HEK293 (cell line): ENCODE data around the gene CD207.

Experiments used
- KLF9 ChIP-seq: fragments of 450-650 bp; formaldehyde crosslinking; IDR thresholded peaks from 2 replicates; pipeline ENCODE4 v1.5.1; 2016; ENCODE audit warnings: missing biosample characterization, missing genetic modification characterization, low read depth
- REST ChIP-seq: fragments of 450-650 bp; formaldehyde crosslinking; IDR thresholded peaks from 2 replicates; pipeline ENCODE4 v1.5.1; 2016; ENCODE audit warnings: missing biosample characterization, missing genetic modification characterization
- SALL2 ChIP-seq: fragments of 450-650 bp; formaldehyde crosslinking; IDR thresholded peaks from 2 replicates; pipeline ENCODE4 v1.5.0; 2017; ENCODE audit warnings: missing biosample characterization, mild to moderate bottlenecking, missing genetic modification characterization, borderline replicate concordance
- SP2 ChIP-seq: fragments of 450-650 bp; formaldehyde crosslinking; IDR thresholded peaks from 2 replicates; pipeline ENCODE4 v1.5.1; 2016; ENCODE audit warnings: missing biosample characterization, missing genetic modification characterization
- YY1 ChIP-seq: fragments of 450-650 bp; formaldehyde crosslinking; IDR thresholded peaks from 2 replicates; pipeline ENCODE4 v1.5.1; 2018; ENCODE audit warnings: missing biosample characterization, missing genetic modification characterization
- ZNF155 ChIP-seq: fragments of 450-650 bp; formaldehyde crosslinking; IDR thresholded peaks from 2 replicates; pipeline ENCODE4 v1.5.1; 2016; ENCODE audit warnings: missing biosample characterization, missing genetic modification characterization
- ZNF16 ChIP-seq: fragments of 450-650 bp; formaldehyde crosslinking; IDR thresholded peaks from 2 replicates; pipeline ENCODE4 v1.5.1; 2016; ENCODE audit warnings: low read depth, missing biosample characterization, missing genetic modification characterization
- ZNF274 ChIP-seq, 2 experiments: fragments of 200-500 bp in 1 of 2; fragments of 450-650 bp in 1 of 2; sonication (Bioruptor generic) in 1 of 2; formaldehyde crosslinking in 1 of 2; IDR thresholded peaks; 2 replicates each; pipeline versions ENCODE4 v1.5.1 to v1.6.1; 2014 to 2016; ENCODE audit warnings: borderline replicate concordance in 1 of 2, inconsistent platforms in 1 of 2, low read length in 1 of 2, missing biosample characterization in 1 of 2, missing genetic modification characterization in 1 of 2
- ZNF311 ChIP-seq: fragments of 450-650 bp; formaldehyde crosslinking; IDR thresholded peaks from 2 replicates; pipeline ENCODE4 v1.5.1; 2017; ENCODE audit warnings: missing biosample characterization, missing genetic modification characterization, borderline replicate concordance
- ZNF354C ChIP-seq: fragments of 450-650 bp; formaldehyde crosslinking; IDR thresholded peaks from 2 replicates; pipeline ENCODE4 v1.5.1; 2016; ENCODE audit warnings: missing biosample characterization, missing genetic modification characterization, low read depth, borderline replicate concordance
- ZNF704 ChIP-seq: fragments of 450-650 bp; formaldehyde crosslinking; IDR thresholded peaks from 2 replicates; pipeline ENCODE4 v1.5.1; 2016; ENCODE audit warnings: missing biosample characterization, missing genetic modification characterization
- ZNF76 ChIP-seq: fragments of 450-650 bp; formaldehyde crosslinking; IDR thresholded peaks from 2 replicates; pipeline ENCODE4; 2016; ENCODE audit warnings: low read depth, missing biosample characterization, missing genetic modification characterization, borderline replicate concordance
- TF ChIP-seq, protein P1 (sequence below): fragments of 450-650 bp; formaldehyde crosslinking; IDR thresholded peaks from 2 replicates; pipeline ENCODE4 v1.5.1; 2016; ENCODE audit warnings: missing biosample characterization, missing genetic modification characterization

DNA sequence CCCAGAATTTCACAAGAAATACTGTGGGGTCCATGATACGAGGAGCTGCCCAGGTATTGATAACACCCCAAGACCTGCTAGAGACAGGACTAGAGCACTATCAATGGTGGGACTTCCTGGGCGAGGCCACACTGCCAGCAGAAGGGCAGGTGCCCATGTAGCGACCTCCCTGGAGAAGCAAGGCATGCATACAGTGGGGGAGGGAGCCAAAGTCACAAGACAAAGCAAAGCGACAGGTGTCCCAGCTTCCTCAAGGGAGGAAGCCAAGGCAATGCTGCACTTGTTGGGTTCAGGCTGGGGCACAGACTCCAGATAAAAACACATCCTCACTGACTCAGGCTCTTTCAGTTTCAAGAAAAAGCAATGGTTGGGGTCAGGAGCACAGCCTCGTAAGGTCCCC is 7.5 kb downstream of the CD207 start:
- no peak for TF ChIP-seq SP2 (tag by site-specific recombination)
- TF ChIP-seq ZNF155 (tag by site-specific recombination) = no peak
- TF ChIP-seq REST (tag by site-specific recombination) = no peak
- TF ChIP-seq ZNF16 = no peak
- no peak for TF ChIP-seq ZNF704 (tag by site-specific recombination)
- TF ChIP-seq, protein P1, sequence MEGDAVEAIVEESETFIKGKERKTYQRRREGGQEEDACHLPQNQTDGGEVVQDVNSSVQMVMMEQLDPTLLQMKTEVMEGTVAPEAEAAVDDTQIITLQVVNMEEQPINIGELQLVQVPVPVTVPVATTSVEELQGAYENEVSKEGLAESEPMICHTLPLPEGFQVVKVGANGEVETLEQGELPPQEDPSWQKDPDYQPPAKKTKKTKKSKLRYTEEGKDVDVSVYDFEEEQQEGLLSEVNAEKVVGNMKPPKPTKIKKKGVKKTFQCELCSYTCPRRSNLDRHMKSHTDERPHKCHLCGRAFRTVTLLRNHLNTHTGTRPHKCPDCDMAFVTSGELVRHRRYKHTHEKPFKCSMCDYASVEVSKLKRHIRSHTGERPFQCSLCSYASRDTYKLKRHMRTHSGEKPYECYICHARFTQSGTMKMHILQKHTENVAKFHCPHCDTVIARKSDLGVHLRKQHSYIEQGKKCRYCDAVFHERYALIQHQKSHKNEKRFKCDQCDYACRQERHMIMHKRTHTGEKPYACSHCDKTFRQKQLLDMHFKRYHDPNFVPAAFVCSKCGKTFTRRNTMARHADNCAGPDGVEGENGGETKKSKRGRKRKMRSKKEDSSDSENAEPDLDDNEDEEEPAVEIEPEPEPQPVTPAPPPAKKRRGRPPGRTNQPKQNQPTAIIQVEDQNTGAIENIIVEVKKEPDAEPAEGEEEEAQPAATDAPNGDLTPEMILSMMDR = no peak
- TF ChIP-seq YY1 (tag by site-specific recombination) = no peak
- TF ChIP-seq ZNF354C = no peak
- no peak for TF ChIP-seq ZNF311 (tag by site-specific recombination)
- no peak for TF ChIP-seq SALL2 (tag by site-specific recombination)
- no peak for TF ChIP-seq ZNF76 (tag by site-specific recombination)
- no peak for TF ChIP-seq KLF9 (tag by site-specific recombination)
- no peak for TF ChIP-seq ZNF274 (IDR thresholded peaks at IDR 0.05; ENCODE audit: low read length)
- TF ChIP-seq ZNF274 (tag by site-specific recombination; IDR thresholded peaks at IDR 0.05; ENCODE audit: borderline replicate concordance) = no peak
